SK-N-MC (cell line): Measurements from ENCODE around the gene GPR119.
"Not testable (repeated sequence)": the region's sequence is repeated elsewhere in the genome, so short reads cannot be mapped to it uniquely, and the experiment has no call there.

ENCODE experiments used
- DNase-seq: peaks from one replicate; pipeline ENCODE4 v3.0.0-alpha.2; 2011; ENCODE audit warnings: low read depth, low spot score
- H3K27ac ChIP-seq: fragments of 200-600 bp; sonication (generic); 2 replicates; pipeline ENCODE4 v1.5.1; 2016; ENCODE audit warnings: mixed run types
- H3K36me3 ChIP-seq: fragments of 200-600 bp; sonication (generic); 2 replicates; pipeline ENCODE4 v1.6.1; 2017; ENCODE audit warnings: antibody characterized with exemption, low read length, mixed read lengths; ENCODE audit not compliant: insufficient read depth
- H3K4me3 ChIP-seq: fragments of 200-600 bp; sonication (generic); 2 replicates; pipeline ENCODE4 v1.5.1; 2016
- H3K9ac ChIP-seq: fragments of 200-600 bp; sonication (generic); 2 replicates; pipeline ENCODE4 v1.8.0; 2017; ENCODE audit warnings: mixed run types, mixed read lengths; ENCODE audit not compliant: insufficient read length
- H3K9me3 ChIP-seq: fragments of 200-600 bp; sonication (generic); 2 replicates; pipeline ENCODE4 v1.6.1; 2017; ENCODE audit warnings: low read depth, mild to moderate bottlenecking, antibody characterized with exemption, low read length, moderate library complexity, mixed read lengths
- EZH2 ChIP-seq: fragments of 200-600 bp; sonication (generic); IDR thresholded peaks from one replicate; pipeline ENCODE4 v1.6.1; 2017; ENCODE audit warnings: antibody characterized with exemption
- FOXP2 ChIP-seq: optimal IDR thresholded peaks from 2 replicates; pipeline ENCODE3; 2011; ENCODE audit warnings: mild to moderate bottlenecking, moderate library complexity; ENCODE audit not compliant: insufficient read depth; ENCODE audit errors: extremely low read length, control extremely low read depth
- POLR2AphosphoS5 ChIP-seq: IDR thresholded peaks from 2 replicates; pipeline ENCODE4 v1.6.1; 2012; ENCODE audit warnings: mild to moderate bottlenecking, low read depth, low read length, borderline replicate concordance

GPR119 gene

GRCh38 chrX:130385520-130385919, at the start of gene GPR119:
Gene GPR119, minus strand, starts transcription at chrX:130385674. Its CDS starts 227 bp downstream, at chrX:130385447.
- DNase-seq = no peak
- Histone ChIP-seq H3K36me3 (no peaks in the 10 kb centered on the region), H3K4me3 (no peak within 1 kb of the TSS), H3K9me3 (no peaks in the 10 kb centered on the region), H3K27ac (no peak within 1 kb of the TSS), H3K9ac (no peak within 1 kb of the TSS)
- no peak for TF ChIP-seq FOXP2
- no peak for TF ChIP-seq POLR2AphosphoS5
- TF ChIP-seq EZH2 = no peak

- H3K9ac ChIP-seq, DNase-seq, H3K36me3 ChIP-seq, H3K9me3 ChIP-seq, H3K27ac ChIP-seq, H3K4me3 ChIP-seq: not testable (repeated sequence)
Observed at GRCh38 chrX:130429236-130429635, 43.8 kb upstream of the GPR119 start.

- H3K9me3 ChIP-seq = no peaks in the 10 kb centered on the region
- no peak overlapping the region for H3K9ac ChIP-seq
- DNase-seq = no peak
- H3K4me3 ChIP-seq = no peak overlapping the region
- no peak overlapping the region for H3K27ac ChIP-seq
- no peak for TF ChIP-seq FOXP2
- TF ChIP-seq POLR2AphosphoS5 = no peak
- H3K36me3 ChIP-seq = no peaks in the 10 kb centered on the region
Observed at GRCh38 chrX:130426531-130426930, 41.1 kb upstream of the GPR119 start.

GRCh38 chrX:130419263-130419662, 33.8 kb upstream of the GPR119 start:
- no peak for TF ChIP-seq POLR2AphosphoS5
- TF ChIP-seq EZH2 = no peak
- TF ChIP-seq FOXP2 = no peak
- Histone ChIP-seq H3K9me3 (no peaks in the 10 kb centered on the region), H3K36me3 (no peaks in the 10 kb centered on the region; the same call in 1 of the 2 replicates), H3K4me3 (no peak overlapping the region), H3K9ac (no peak overlapping the region), H3K27ac (no peak overlapping the region)
- DNase-seq = no peak

GRCh38 chrX:130418740-130419139, 33.3 kb upstream of the GPR119 start:
- H3K4me3 ChIP-seq = no peak overlapping the region

GRCh38 chrX:130418066-130418465, 32.6 kb upstream of the GPR119 start:
- Histone ChIP-seq H3K27ac (no peak overlapping the region), H3K9me3 (no peaks in the 10 kb centered on the region), H3K9ac (no peak overlapping the region), H3K4me3 (no peak overlapping the region), H3K36me3 (no peaks in the 10 kb centered on the region; the same call in 1 of the 2 replicates)
- TF ChIP-seq POLR2AphosphoS5 = no peak
- TF ChIP-seq EZH2 = no peak
- no peak for DNase-seq

More at GRCh38 chrX:130418740-130419139, 33.3 kb upstream of the GPR119 start:
- no peak for DNase-seq
- no peaks in the 10 kb centered on the region for H3K9me3 ChIP-seq
- H3K36me3 ChIP-seq = no peaks in the 10 kb centered on the region; the same call in 1 of the 2 replicates
- no peak for TF ChIP-seq EZH2
- TF ChIP-seq FOXP2 = no peak
- no peak for TF ChIP-seq POLR2AphosphoS5
- H3K9ac ChIP-seq = no peak overlapping the region
- no peak overlapping the region for H3K27ac ChIP-seq

GRCh38 chrX:130416785-130417184, 31.3 kb upstream of the GPR119 start:
- Histone ChIP-seq H3K36me3 (no peaks in the 10 kb centered on the region; the same call in 1 of the 2 replicates), H3K4me3 (no peak overlapping the region), H3K9me3 (no peaks in the 10 kb centered on the region), H3K27ac (no peak overlapping the region), H3K9ac (no peak overlapping the region)
- no peak for DNase-seq
- TF ChIP-seq POLR2AphosphoS5 (no peak), FOXP2 (no peak), EZH2 (no peak)

- no peak for DNase-seq
- Histone ChIP-seq H3K4me3 (no peak overlapping the region), H3K9me3 (no peaks in the 10 kb centered on the region), H3K36me3 (peaks cover 4% of the 10 kb centered on the region; the same call in 1 of the 2 replicates), H3K9ac (no peak overlapping the region), H3K27ac (no peak overlapping the region)
- TF ChIP-seq FOXP2 (no peak), EZH2 (no peak)
Observed at GRCh38 chrX:130415201-130415600, 29.7 kb upstream of the GPR119 start.

GRCh38 chrX:130414800-130415199, 29.3 kb upstream of the GPR119 start:
- Histone ChIP-seq H3K27ac (no peak overlapping the region), H3K9me3 (no peaks in the 10 kb centered on the region), H3K36me3 (peaks cover 7% of the 10 kb centered on the region; the same call in 1 of the 2 replicates), H3K4me3 (no peak overlapping the region), H3K9ac (no peak overlapping the region)
- no peak for TF ChIP-seq EZH2
- TF ChIP-seq FOXP2 = no peak
- no peak for TF ChIP-seq POLR2AphosphoS5
- no peak for DNase-seq

- H3K9me3 ChIP-seq = no peaks in the 10 kb centered on the region
- DNase-seq = no peak
- H3K4me3 ChIP-seq = no peak overlapping the region
- peaks cover 14% of the 10 kb centered on the region; the same call in 1 of the 2 replicates for H3K36me3 ChIP-seq
- no peak overlapping the region for H3K9ac ChIP-seq
- TF ChIP-seq POLR2AphosphoS5 (no peak), EZH2 (no peak), FOXP2 (no peak)
- H3K27ac ChIP-seq = no peak overlapping the region
Observed at GRCh38 chrX:130413415-130413814, 27.9 kb upstream of the GPR119 start.
